GM19023 (cell line): ENCODE data around the gene HTT-AS.

Experiments
- ATAC-seq: cut with Tn5 transposase; IDR thresholded peaks from one replicate; pipeline ENCODE4 v1.9.1; 2021; ENCODE audit warnings: mild to moderate bottlenecking, moderate library complexity; ENCODE audit not compliant: unreplicated experiment

Gene HTT-AS

DNA sequence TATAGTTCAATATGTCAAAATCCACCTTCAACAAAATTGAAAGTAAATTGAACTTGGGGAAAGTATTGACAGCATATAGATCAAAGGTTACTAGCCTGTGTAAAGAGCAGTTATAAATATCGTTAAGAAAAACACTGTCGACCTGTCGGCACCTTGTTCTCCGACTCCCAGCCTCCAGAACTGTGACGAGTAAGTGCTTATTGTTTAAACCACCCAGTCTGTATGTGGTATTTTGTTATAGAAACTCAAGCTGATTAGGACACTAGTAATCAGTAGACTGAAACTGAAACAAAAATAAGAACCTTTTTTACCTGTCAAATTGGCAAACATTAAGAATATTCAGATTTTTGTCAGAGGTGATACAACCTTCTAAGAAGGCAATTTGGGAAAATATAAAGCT, 17.1 kb upstream of the HTT-AS start:
- ATAC-seq = no peak

DNA sequence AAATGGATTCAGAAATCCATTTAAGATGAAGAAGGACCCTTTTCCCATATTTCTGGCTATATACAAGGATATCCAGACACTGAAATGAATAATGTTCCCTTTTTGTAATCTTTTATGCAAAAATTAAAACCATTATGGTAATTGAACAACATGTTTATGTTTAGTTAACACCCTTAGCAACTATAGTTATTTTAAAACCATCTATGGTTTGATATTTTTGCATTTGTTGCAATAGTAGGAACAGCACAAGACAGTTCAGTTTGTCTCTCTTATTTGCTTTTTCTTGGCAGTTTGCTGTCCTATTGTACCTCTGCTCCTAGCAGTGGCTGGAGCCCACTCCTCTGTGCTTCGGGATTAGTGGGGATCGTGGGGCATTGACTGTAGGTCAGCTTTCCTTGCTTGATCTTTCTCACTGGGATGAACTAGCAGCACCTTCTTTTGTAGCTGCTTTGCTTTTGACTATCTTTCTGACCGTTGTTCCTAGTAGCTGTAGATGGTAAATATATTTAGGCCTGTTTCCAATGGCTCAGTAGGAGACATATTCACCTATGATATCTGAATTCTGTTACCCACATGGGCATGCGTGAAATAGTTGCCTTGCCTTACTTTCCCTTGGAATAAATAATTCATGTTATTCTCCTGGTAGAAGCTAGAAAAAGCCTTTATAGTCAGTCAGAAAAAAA, 12.9 kb upstream of the HTT-AS start:
- ATAC-seq = no peak

DNA sequence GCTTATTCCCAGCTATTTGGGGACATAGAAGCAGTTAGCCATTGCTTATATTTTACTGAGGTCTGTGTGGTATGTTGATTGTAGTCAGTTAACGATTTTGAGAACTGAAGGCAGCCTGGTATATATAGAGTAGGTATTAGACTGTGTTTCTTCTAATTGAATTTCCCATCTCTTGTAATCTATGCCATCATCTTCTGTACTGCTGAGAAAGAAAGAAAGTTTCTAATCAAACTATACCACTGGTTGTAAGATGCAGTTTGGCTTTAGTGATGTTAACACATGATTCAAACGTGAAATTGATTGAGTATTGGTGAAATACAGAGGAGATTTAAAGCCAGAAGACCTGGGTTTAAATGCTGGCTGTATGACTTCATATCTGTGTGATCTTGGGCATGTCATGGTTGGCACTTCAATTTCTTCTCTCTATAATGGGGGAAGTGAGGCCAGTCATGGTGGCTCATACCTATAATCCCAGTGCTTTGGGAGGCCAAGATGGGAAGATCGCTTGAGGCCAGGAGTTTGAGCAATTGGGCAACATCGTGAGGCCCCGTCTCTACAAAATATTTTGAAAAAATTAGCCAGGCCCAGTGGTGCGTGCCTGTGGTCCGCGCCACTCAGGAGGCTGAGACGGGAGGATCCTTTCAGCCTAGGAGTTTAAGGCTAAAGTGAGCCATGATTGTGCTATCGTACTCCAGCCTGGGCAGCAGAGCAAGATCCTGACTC, 11.8 kb upstream of the HTT-AS start:
- ATAC-seq = no peak

DNA sequence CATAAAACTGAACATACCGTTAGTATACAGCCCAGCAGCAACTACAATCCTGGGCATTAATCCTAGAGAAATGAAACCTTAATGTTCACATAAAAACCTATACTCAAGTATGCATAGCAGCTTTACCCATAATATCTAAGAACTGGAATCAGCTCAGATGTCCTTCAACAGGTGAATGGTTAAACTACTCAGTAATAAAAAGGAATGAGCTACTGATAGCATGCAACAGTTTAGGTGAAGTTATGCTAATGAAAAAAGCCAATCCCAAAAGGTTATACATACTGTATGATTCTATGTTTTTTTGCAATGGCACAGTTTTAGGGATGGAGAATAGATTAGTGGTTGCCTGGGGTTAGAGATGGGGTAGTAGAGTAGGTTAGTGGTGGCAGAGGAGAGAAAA, 9.4 kb upstream of the HTT-AS start:
- no peak for ATAC-seq

DNA sequence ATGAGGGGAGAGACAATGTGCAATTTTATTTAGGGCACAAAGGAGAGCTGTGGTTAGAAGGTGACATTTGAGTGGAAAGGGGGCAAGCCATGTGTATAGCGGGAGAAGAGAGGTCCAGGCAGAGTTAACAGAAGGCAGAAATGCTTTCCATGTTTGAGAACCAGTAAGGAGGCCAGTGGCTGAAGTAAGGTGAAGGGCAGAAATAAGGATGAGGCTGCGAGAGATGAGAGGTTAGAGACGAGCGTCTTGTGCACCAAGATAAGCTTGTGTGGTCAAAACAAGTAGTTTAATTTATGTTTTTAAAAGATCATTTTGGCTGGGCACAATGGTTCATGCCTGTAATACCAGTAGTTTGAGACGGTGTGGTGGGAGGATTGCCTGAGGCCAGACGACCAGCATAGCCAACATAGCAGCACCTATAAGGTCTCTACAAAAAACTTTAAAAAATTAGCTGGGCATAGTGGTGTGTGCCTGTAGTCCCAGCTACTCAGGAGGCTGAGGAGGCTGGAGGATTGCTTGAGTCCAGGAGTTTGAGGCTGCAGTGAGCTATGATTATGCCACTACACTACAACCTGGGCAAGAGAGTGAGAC, 8.7 kb upstream of the HTT-AS start:
- no peak for ATAC-seq

DNA sequence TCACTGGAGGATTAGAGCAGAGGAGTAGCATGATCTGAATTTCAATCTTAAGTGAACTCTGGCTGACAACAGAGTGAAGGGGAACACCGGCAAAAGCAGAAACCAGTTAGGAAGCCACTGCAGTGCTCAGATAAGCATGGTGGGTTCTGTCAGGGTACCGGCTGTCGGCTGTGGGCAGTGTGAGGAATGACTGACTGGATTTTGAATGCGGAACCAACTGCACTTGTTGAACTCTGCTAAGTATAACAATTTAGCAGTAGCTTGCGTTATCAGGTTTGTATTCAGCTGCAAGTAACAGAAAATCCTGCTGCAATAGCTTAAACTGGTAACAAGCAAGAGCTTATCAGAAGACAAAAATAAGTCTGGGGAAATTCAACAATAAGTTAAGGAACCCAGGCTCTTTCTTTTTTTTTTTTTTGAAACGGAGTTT, 5.4 kb upstream of the HTT-AS start:
- ATAC-seq = no peak

DNA sequence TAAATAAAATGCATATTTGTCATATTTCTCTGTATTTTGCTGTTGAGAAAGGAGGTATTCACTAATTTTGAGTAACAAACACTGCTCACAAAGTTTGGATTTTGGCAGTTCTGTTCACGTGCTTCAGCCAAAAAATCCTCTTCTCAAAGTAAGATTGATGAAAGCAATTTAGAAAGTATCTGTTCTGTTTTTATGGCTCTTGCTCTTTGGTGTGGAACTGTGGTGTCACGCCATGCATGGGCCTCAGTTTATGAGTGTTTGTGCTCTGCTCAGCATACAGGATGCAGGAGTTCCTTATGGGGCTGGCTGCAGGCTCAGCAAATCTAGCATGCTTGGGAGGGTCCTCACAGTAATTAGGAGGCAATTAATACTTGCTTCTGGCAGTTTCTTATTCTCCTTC, 3.5 kb upstream of the HTT-AS start:
- no peak for ATAC-seq

DNA sequence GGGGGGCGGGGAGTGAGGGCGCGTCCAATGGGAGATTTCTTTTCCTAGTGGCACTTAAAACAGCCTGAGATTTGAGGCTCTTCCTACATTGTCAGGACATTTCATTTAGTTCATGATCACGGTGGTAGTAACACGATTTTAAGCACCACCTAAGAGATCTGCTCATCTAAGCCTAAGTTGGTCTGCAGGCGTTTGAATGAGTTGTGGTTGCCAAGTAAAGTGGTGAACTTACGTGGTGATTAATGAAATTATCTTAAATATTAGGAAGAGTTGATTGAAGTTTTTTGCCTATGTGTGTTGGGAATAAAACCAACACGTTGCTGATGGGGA, 1.3 kb upstream of the HTT-AS start:
- ATAC-seq = no peak

DNA sequence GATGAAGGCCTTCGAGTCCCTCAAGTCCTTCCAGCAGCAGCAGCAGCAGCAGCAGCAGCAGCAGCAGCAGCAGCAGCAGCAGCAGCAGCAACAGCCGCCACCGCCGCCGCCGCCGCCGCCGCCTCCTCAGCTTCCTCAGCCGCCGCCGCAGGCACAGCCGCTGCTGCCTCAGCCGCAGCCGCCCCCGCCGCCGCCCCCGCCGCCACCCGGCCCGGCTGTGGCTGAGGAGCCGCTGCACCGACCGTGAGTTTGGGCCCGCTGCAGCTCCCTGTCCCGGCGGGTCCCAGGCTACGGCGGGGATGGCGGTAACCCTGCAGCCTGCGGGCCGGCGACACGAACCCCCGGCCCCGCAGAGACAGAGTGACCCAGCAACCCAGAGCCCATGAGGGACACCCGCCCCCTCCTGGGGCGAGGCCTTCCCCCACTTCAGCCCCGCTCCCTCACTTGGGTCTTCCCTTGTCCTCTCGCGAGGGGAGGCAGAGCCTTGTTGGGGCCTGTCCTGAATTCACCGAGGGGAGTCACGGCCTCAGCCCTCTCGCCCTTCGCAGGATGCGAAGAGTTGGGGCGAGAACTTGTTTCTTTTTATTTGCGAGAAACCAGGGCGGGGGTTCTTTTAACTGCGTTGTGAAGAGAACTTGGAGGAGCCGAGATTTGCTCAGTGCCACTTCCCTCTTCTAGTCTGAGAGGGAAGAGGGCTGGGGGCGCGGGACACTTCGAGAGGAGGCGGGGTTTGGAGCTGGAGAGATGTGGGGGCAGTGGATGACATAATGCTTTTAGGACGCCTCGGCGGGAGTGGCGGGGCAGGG, 711 bp upstream of the HTT-AS start:
- peak; percentile 8 for ATAC-seq

DNA sequence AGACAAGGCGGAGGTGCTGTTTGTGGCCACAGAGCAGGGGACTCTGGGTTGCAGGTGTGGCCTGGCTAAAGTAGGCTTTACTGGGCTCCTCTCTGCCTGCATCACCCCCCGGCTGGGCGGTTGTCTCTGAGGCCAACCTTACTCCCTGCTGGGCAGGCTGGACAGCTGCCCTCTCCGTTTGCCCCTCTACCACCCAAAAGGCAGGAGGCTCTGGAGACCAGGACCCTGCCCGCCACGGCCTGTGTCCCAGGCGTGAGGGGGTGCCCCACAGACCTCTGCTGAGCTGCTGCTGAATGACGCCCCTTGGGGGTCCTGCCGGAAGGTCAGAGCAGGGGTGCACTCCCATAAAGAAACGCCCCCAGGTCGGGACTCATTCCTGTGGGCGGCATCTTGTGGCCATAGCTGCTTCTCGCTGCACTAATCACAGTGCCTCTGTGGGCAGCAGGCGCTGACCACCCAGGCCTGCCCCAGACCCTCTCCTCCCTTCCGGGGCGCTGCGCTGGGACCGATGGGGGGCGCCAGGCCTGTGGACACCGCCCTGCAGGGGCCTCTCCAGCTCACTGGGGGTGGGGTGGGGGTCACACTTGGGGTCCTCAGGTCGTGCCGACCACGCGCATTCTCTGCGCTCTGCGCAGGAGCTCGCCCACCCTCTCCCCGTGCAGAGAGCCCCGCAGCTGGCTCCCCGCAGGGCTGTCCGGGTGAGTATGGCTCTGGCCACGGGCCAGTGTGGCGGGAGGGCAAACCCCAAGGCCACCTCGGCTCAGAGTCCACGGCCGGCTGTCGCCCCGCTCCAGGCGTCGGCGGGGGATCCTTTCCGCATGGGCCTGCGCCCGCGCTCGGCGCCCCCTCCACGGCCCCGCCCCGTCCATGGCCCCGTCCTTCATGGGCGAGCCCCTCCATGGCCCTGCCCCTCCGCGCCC, 920 bp downstream of the HTT-AS start:
- ATAC-seq = peak; percentile 25

DNA sequence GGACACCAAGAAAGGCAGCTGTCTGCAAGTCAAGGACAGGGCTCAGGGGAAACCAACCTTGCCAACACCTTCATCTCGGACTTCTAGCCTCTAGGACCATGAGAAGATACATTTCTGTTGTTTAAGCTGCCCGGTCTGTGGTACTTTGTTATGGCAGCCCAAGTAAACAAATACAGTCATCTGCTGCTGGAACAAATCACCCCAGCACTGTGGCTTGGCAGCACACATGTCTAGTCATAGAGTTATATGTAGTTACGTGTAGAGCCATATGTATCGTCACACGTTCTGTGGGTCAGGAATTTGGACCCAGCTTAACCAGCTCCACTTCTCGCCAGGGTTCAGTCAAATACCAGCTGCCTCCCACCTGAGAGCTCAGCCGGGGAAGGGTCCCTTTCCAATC, 2.5 kb downstream of the HTT-AS start:
- no peak for ATAC-seq

DNA sequence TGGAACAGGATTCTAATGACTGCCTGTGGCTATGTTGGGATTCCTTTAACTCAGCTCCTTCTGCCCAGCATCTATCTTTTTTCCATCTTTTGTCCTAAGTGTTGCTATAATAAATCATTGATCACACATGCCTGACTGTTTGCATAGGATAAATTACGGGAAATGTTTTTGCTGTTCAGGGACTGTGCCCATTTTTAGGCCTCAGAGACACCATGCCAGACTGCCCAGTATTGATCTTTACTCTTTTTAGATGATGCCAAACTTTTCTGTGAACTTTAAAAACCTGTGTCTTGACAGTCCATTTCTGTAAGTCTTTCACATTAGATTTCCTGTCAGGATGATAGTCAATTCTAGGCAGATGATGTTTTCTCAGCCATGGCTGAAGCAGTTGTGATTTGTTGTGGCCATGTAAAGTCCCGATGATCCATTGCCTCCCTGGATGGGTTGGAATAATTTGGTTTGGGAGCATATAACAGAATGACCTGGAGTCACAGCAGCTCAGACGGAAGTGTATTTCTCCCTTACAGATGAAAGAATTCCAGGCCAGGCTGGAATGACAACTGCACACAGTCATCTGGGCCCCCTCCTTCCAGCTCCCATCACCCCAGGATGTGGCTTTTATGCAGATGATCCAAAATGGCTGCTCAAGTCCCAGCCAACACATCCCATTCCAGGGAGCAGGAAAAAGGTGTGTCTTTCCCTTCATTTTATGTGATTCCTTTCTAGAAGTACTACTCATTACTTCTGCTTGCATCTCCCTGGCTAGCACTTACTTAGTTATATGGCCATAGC, 3.4 kb downstream of the HTT-AS start:
- ATAC-seq = no peak

DNA sequence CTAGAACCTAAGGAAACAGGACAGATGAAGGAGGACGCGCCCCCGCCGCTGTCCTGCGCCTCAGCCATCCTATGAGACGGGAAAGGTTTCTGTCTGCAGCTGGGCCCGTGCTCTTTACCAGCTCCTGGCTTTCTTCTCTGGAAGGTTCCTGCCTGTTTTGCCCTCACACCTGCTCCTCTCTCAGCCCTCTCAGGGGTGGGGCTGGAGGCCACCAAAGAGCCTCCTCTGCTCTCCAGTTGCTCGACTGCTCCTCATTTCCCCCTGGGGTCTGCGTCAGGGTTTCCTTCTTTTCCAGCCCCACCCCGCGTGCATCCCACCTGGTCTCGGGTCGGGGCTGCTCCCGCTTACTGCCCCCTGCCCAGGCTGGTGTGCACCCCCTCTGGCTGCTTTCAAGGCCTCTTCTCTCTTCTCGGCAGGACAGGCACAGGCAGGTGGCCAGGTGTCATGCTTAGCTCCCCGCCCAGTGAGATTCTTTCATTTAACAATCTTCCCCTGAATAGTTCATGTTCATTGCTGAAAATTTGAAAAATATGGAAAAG, 4.6 kb downstream of the HTT-AS start:
- no peak for ATAC-seq

DNA sequence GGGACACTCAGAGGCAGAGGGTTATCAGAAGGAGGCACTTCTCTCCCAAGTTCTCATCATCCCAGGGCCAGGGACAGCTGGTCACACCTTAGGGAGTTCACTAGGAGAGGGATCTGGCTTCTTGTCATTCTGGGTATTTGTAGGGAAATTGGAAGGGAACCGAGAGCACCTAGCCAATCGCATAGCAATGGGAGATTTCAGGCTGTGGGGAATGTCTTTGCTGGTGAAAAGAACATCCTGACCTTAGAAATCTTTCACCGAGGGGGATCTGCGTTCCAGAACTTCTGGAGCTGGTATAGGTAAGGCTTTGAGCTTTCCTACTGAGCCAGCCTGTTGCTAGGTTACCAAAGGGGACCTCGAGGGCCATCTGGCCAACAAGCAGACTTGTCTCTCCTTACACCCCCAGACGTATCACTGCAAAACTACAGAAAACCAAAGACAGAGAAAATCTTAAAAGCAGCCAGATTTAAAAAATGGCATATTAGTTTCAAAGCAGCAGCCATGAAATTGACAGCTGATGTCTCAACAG, 6.8 kb downstream of the HTT-AS start:
- ATAC-seq = no peak

DNA sequence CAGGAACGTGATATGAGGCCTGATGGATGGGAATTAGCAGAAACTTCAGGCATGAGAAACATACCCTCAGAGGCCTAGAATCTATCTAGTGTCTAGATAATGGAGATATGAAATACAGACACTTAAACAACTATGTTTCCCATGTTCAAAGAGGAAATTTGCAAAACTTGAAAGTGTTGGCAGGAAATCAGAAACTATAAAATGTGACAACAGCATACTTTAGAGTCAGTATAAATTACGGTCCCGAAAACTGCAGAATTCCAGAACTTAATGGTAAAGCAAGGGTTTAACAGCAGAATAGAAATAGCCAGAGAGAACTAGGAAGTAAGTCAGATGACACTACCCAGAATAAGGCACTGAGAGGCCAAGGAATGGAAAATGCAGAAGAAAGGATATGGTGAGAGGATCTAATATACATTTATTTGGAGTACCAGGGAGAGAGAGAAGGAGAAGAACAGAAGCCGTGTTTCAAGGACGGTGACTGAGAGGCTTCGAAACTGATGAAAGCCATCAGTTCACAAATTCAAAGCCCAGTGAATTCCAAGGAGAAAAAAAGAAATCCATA, 7.4 kb downstream of the HTT-AS start:
- ATAC-seq = no peak

DNA sequence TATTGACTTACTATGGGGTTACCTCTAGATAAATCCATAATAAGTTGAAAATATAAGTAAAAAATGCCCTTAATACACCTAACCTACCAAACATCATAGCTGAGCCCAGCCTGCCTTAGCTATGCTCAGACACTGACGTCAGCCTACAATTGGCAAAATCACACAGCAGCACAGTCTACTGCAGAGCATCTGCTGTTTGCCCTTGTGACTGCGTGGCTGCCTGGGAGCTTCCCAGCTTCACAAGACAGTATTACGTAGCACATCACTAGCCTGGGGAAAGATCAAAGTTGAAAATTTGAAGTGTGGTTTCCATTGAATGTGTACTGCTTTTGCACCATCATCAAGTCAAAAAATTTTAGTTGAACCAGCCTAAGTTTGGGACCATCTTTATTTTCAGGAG, 8.8 kb downstream of the HTT-AS start:
- ATAC-seq = no peak

DNA sequence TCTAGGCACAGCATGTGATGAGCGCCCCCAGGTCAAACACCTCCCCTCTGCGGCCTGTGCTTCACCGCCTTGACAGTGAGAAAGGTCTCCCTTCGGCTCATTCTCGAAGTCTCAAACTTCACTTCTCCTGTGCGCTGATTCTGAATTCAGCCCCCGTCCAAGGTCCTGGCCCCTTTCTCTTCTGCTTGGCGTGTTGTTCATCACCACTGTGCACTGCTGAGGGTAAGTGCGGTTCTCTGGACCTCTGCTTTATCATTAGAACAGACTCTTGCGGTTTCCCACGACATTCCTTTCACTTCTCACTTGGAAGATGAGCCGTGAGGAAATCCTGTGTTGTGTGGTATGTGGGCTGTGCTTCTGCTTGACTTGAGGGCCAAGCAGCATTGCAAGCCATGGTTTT, 11.9 kb downstream of the HTT-AS start:
- ATAC-seq = no peak

DNA sequence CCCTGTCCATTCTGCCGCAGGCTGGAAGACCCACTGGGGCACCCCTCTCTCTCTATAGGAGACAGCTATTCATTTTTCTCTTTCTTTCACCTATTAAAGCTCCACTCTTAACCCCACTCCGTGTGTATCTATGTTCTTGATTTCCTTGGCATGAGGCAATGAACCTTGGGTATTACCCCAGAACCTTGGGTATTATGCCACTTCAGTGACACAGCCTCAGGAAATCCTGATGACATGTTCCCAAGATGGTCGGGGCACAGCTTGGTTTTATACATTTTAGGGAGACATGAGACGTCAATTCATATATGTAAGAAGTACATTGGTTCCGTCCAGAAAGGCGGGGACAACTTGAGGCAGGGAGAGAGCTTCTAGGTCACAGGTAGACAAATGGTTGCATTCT, 13.4 kb downstream of the HTT-AS start:
- no peak for ATAC-seq

DNA sequence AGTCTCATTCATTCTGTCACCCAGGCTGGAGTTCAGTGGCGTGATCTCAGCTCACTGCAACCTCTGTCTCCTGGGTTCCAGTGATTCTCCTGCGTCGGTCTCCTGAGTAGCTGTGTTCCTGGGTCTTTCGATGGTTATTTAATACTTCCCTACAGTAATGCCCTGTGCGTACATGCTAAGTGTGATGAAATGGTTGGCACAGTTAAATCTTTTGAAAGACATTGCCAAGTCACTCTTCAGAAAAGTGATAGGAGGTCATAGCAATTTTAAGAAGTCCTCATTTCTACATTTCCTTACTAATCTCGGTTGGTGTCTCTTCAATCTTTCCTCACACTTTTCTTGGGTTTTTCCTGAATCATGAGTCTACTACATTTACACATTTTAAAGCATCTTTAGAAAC, 14.4 kb downstream of the HTT-AS start:
- ATAC-seq = no peak
